Mesothelial cell of epicardium (in vitro differentiated cells): ENCODE measurements around the gene CRHR2. TPM values are rescaled to one million over a fixed set of nuclear protein-coding genes. Genes with fewer than 3 reads are reported as not detected.

Experiments
- DNase-seq, 2 experiments: peaks; one replicate each; pipeline ENCODE4 v3.0.0; 2021; ENCODE audit warnings: low spot score in 2 of 2; ENCODE audit not compliant: unreplicated experiment in 2 of 2
- H3K27ac Mint-ChIP-seq: 2 replicates; pipeline ENCODE4 v1.8.0; 2021; ENCODE audit warnings: mixed read lengths
- H3K27me3 Mint-ChIP-seq: 2 replicates; pipeline ENCODE4 v1.8.0; 2021; ENCODE audit warnings: low read depth, mixed read lengths
- H3K36me3 Mint-ChIP-seq: 2 replicates; pipeline ENCODE4 v1.8.0; 2021; ENCODE audit warnings: mixed read lengths
- H3K4me1 Mint-ChIP-seq: 2 replicates; pipeline ENCODE4 v1.8.0; 2021; ENCODE audit warnings: mixed read lengths
- H3K4me3 Mint-ChIP-seq: 2 replicates; pipeline ENCODE4 v1.8.0; 2021; ENCODE audit warnings: mild to moderate bottlenecking, moderate library complexity, mixed read lengths
- H3K9me3 Mint-ChIP-seq: 2 replicates; pipeline ENCODE4 v1.8.0; 2021; ENCODE audit warnings: mixed read lengths
- CTCF ChIP-seq: fragments of 200-600 bp; sonication (generic); IDR thresholded peaks from one replicate; pipeline ENCODE4 v1.5.0; 2021; ENCODE audit warnings: antibody characterized with exemption; ENCODE audit not compliant: unreplicated experiment
- total RNA-seq: library from RNA; stranded (reverse); gene quantifications from 3 replicates; pipeline ENCODE4 v1.2.1, GENCODE V29; 2021

CRHR2 gene
- total RNA-seq, 1 donor from 2014 or later = not detected

GRCh38 chr7:30678805-30679204 lies 3.5 kb downstream of the CRHR2 start:
- Mint-ChIP-seq H3K9me3 (no peaks in the 10 kb centered on the region), H3K4me3 (no peak overlapping the region), H3K4me1 (peaks cover 10% of the 10 kb centered on the region), H3K27ac (no peak overlapping the region), H3K27me3 (peaks cover 89% of the 10 kb centered on the region), H3K36me3 (no peaks in the 10 kb centered on the region)
- no peak for TF ChIP-seq CTCF
- no peak for DNase-seq

- no peaks in the 10 kb centered on the region for H3K9me3 Mint-ChIP-seq
- H3K27me3 Mint-ChIP-seq = peaks cover 56% of the 10 kb centered on the region
- H3K4me3 Mint-ChIP-seq = no peak overlapping the region
- TF ChIP-seq CTCF = no peak
- no peaks in the 10 kb centered on the region for H3K4me1 Mint-ChIP-seq
- no peak overlapping the region for H3K27ac Mint-ChIP-seq
- H3K36me3 Mint-ChIP-seq = no peaks in the 10 kb centered on the region
- no peak for DNase-seq
Measured at GRCh38 chr7:30674876-30675275, 7.4 kb downstream of the CRHR2 start.

GRCh38 chr7:30674420-30674819 lies 7.8 kb downstream of the CRHR2 start:
- Mint-ChIP-seq H3K36me3 (no peaks in the 10 kb centered on the region), H3K27me3 (peaks cover 53% of the 10 kb centered on the region), H3K4me1 (no peaks in the 10 kb centered on the region), H3K27ac (no peak overlapping the region), H3K4me3 (no peak overlapping the region), H3K9me3 (no peaks in the 10 kb centered on the region)
- no peak for DNase-seq
- TF ChIP-seq CTCF = no peak

- Mint-ChIP-seq H3K27me3 (peaks cover 29% of the 10 kb centered on the region), H3K4me1 (peaks cover 3% of the 10 kb centered on the region), H3K27ac (no peak overlapping the region), H3K4me3 (no peak overlapping the region), H3K36me3 (no peaks in the 10 kb centered on the region), H3K9me3 (no peaks in the 10 kb centered on the region)
- TF ChIP-seq CTCF = no peak
- peak in 1 of 2 experiments; percentile 71 for DNase-seq
Measured at GRCh38 chr7:30671793-30672465, 10.3 kb downstream of the CRHR2 start.

- DNase-seq = no peak
- peaks cover 3% of the 10 kb centered on the region for H3K4me1 Mint-ChIP-seq
- no peak overlapping the region for H3K27ac Mint-ChIP-seq
- H3K27me3 Mint-ChIP-seq = peaks cover 9% of the 10 kb centered on the region
- no peak overlapping the region for H3K4me3 Mint-ChIP-seq
- H3K36me3 Mint-ChIP-seq = no peaks in the 10 kb centered on the region
- TF ChIP-seq CTCF = no peak
- no peaks in the 10 kb centered on the region for H3K9me3 Mint-ChIP-seq
Measured at GRCh38 chr7:30668102-30668501, 14.2 kb downstream of the CRHR2 start.
